CD14-positive monocyte (primary cell): ENCODE data around the gene CDHR2. TPM values are rescaled to one million over a fixed set of nuclear protein-coding genes. Genes with fewer than 3 reads are reported as not detected.
A peak's percentile ranks its signal among the peaks of the same experiment; 100 is the strongest.

Experiments
- DNase-seq, 3 donors: peaks; one replicate each; pipeline ENCODE4 v3.0.0-alpha.2; 2011 to 2022
- H2AFZ ChIP-seq: 2 replicates; pipeline ENCODE4 v1.6.0; 2012; ENCODE audit warnings: mild to moderate bottlenecking, low read depth, low read length, inconsistent platforms; ENCODE audit not compliant: insufficient read depth, poor library complexity, severe bottlenecking
- H3K27ac ChIP-seq, 2 donors: 1 replicate in 1 of 2; 2 replicates in 1 of 2; pipeline ENCODE4 v1.5.1; 2012 to 2013; ENCODE audit warnings: low read length in 2 of 2, control low read depth in 1 of 2, inconsistent platforms in 1 of 2, low read depth in 1 of 2, mild to moderate bottlenecking in 1 of 2
- H3K27me3 ChIP-seq, 2 donors: one replicate each; pipeline versions ENCODE4 v1.6.0 to v1.6.1; 2011 to 2013; ENCODE audit warnings: low read length in 2 of 2; ENCODE audit not compliant: control insufficient read depth in 2 of 2, insufficient read depth in 2 of 2
- H3K36me3 ChIP-seq, 2 donors: replicated peaks in 1 of 2; 1 replicate in 1 of 2; 2 replicates in 1 of 2; pipeline versions ENCODE4 v1.5.1 to v1.6.1; 2012 to 2013; ENCODE audit warnings: low read length in 2 of 2, control low read depth in 1 of 2, inconsistent platforms in 1 of 2, mild to moderate bottlenecking in 1 of 2; ENCODE audit not compliant: insufficient read depth in 2 of 2, control insufficient read depth in 1 of 2
- H3K4me1 ChIP-seq, 2 donors: 1 replicate in 1 of 2; 2 replicates in 1 of 2; pipeline versions ENCODE4 v1.5.1 to v1.6.1; 2012 to 2013; ENCODE audit warnings: low read length in 2 of 2, control low read depth in 1 of 2, inconsistent platforms in 1 of 2, mild to moderate bottlenecking in 1 of 2, moderate library complexity in 1 of 2; ENCODE audit not compliant: insufficient read depth in 2 of 2, control insufficient read depth in 1 of 2
- H3K4me2 ChIP-seq: replicated peaks from 2 replicates; pipeline ENCODE3; 2012; ENCODE audit warnings: low read length, moderate library complexity, mild to moderate bottlenecking; ENCODE audit not compliant: poor library complexity, severe bottlenecking; ENCODE audit errors: extremely low read depth
- H3K4me3 ChIP-seq, 3 experiments: fragments of 200-600 bp in 1 of 3; sonication (generic) in 1 of 3; replicated peaks in 1 of 3; 1 replicate in 2 of 3; 2 replicates in 1 of 3; pipeline ENCODE4 v1.5.1; 2011 to 2013; ENCODE audit warnings: low read length in 3 of 3, mild to moderate bottlenecking in 3 of 3, control low read depth in 2 of 3, low read depth in 2 of 3, inconsistent platforms in 1 of 3, moderate library complexity in 1 of 3
- H3K79me2 ChIP-seq: 2 replicates; pipeline ENCODE4 v1.6.0; 2012; ENCODE audit warnings: mild to moderate bottlenecking, control low read depth, inconsistent platforms, low read length, moderate library complexity; ENCODE audit not compliant: insufficient read depth
- H3K9ac ChIP-seq: 2 replicates; pipeline ENCODE4 v1.6.0; 2017; ENCODE audit warnings: low read length, mild to moderate bottlenecking; ENCODE audit not compliant: insufficient read depth, poor library complexity, severe bottlenecking
- H3K9me3 ChIP-seq, 2 donors: replicated peaks in 1 of 2; 1 replicate in 1 of 2; 2 replicates in 1 of 2; pipeline versions ENCODE4 v1.5.1 to v1.6.1; 2012 to 2013; ENCODE audit warnings: low read length in 2 of 2, control low read depth in 1 of 2; ENCODE audit not compliant: control insufficient read depth in 1 of 2, insufficient read depth in 1 of 2
- H4K20me1 ChIP-seq: 2 replicates; pipeline ENCODE4 v1.6.0; 2012; ENCODE audit warnings: mild to moderate bottlenecking, low read length, control low read depth, moderate library complexity; ENCODE audit not compliant: insufficient read depth
- H3K27ac Mint-ChIP-seq, 7 donors: one replicate each; pipeline ENCODE4 v1.8.0; 2020; ENCODE audit warnings: mild to moderate bottlenecking in 7 of 7, mixed read lengths in 7 of 7, moderate library complexity in 6 of 7, inconsistent platforms in 2 of 7
- H3K27me3 Mint-ChIP-seq, 3 donors: one replicate each; pipeline ENCODE4 v1.8.0; 2021 to 2022; ENCODE audit warnings: low read depth in 3 of 3, mild to moderate bottlenecking in 3 of 3, mixed read lengths in 3 of 3, moderate library complexity in 3 of 3, inconsistent platforms in 1 of 3
- H3K36me3 Mint-ChIP-seq, 2 donors: one replicate each; pipeline ENCODE4 v1.8.0; 2020; ENCODE audit warnings: mixed read lengths in 2 of 2, inconsistent platforms in 1 of 2, mild to moderate bottlenecking in 1 of 2
- H3K4me1 Mint-ChIP-seq: one replicate; pipeline ENCODE4 v1.8.0; 2020; ENCODE audit warnings: mild to moderate bottlenecking, mixed read lengths
- H3K4me3 Mint-ChIP-seq, 2 donors: one replicate each; pipeline ENCODE4 v1.8.0; 2020; ENCODE audit warnings: mild to moderate bottlenecking in 2 of 2, mixed read lengths in 2 of 2, moderate library complexity in 1 of 2
- H3K9me3 Mint-ChIP-seq, 7 donors: one replicate each; pipeline ENCODE4 v1.8.0; 2020 to 2022; ENCODE audit warnings: mixed read lengths in 7 of 7, mild to moderate bottlenecking in 6 of 7, moderate library complexity in 6 of 7, inconsistent platforms in 2 of 7
- CTCF ChIP-seq: fragments of 200-600 bp; IDR thresholded peaks from one replicate; pipeline ENCODE4 v1.8.0; 2022; ENCODE audit warnings: antibody characterized with exemption, mild to moderate bottlenecking
- WGBS: methylation state at CpG from one replicate; pipeline ENCODE4 v1.1.5; 2013; ENCODE audit warnings: missing lambda C conversion rate; ENCODE audit not compliant: insufficient coverage; 5-methylcytosine and 5-hydroxymethylcytosine counted together
- intact Hi-C, 2 donors: fragments of 100-400 bp; cut with micrococcal nuclease; formaldehyde crosslinking; loops; one replicate each; pipeline versions ENCODE4 v1.15.0 to v1.15.1; 2023
- polyA plus RNA-seq, 3 donors: library from polyadenylated mRNA; depleted of rRNA in 1 of 3; unstranded in 2 of 3; stranded (reverse) in 1 of 3; fragments of 300-500 nt in 2 of 3; fragments of >200 nt in 1 of 3; fragmentation: Illumina TruSeq in 2 of 3; gene quantifications; 1 replicate in 2 of 3; 2 replicates in 1 of 3; pipeline ENCODE4 v1.2.3, GENCODE V29; 2012 to 2021

Gene CDHR2
- polyA plus RNA-seq, 3 donors = 0.12 TPM; not detected in 2

GRCh38 chr5:176628406-176629228, 79.5 kb downstream of the CDHR2 start:
- Mint-ChIP-seq H3K9me3 (peaks cover 0 to 7% (median 4%) of the 10 kb centered on the region in 7 donors), H3K4me1 (peaks cover 8% of the 10 kb centered on the region), H3K4me3 (peak overlapping the region in 1 of 2 donors; percentile 74), H3K27ac (peak overlapping the region in 1 of 7 donors; percentile 55), H3K36me3 (peaks cover 0 to 4% of the 10 kb centered on the region in 2 donors), H3K27me3 (peaks cover 62 to 83% (median 74%) of the 10 kb centered on the region in 3 donors)
- no peaks in the 10 kb centered on the region for H3K79me2 ChIP-seq
- no peak for TF ChIP-seq CTCF
- H4K20me1 ChIP-seq = no peaks in the 10 kb centered on the region
- no peaks in the 10 kb centered on the region for H3K36me3 ChIP-seq
- no peak overlapping the region for H2AFZ ChIP-seq
- 80% methylated on average over 6 of the region's 13 CpGs for WGBS
- DNase-seq = no peak
- intact Hi-C loops = no loop called here
- no peak overlapping the region for H3K9ac ChIP-seq
- H3K27ac ChIP-seq = no peak overlapping the region
- H3K9me3 ChIP-seq = peaks cover 0 to 9% of the 10 kb centered on the region in 2 donors
- H3K4me2 ChIP-seq = no peak overlapping the region
- peaks cover 36 to 86% of the 10 kb centered on the region in 2 donors for H3K27me3 ChIP-seq
- no peak overlapping the region for H3K4me3 ChIP-seq
- peaks cover 0 to 5% of the 10 kb centered on the region in 2 donors for H3K4me1 ChIP-seq

GRCh38 chr5:176629317-176629852, 80.2 kb downstream of the CDHR2 start:
- H3K27ac Mint-ChIP-seq = no peak overlapping the region
- Histone ChIP-seq H3K4me3 (no peak overlapping the region), H3K9me3 (peaks cover 0 to 9% of the 10 kb centered on the region in 2 donors), H2AFZ (no peak overlapping the region), H3K27me3 (peaks cover 41 to 91% of the 10 kb centered on the region in 2 donors), H4K20me1 (no peaks in the 10 kb centered on the region), H3K4me2 (no peak overlapping the region), H3K36me3 (no peaks in the 10 kb centered on the region), H3K27ac (no peak overlapping the region), H3K4me1 (peaks cover 0 to 5% of the 10 kb centered on the region in 2 donors), H3K79me2 (no peaks in the 10 kb centered on the region), H3K9ac (no peak overlapping the region)
- 6% methylated on average over 29 of the region's 34 CpGs for WGBS
- peak overlapping the region in 1 of 2 donors; percentile 74 for H3K4me3 Mint-ChIP-seq
- H3K9me3 Mint-ChIP-seq = peaks cover 0 to 7% (median 4%) of the 10 kb centered on the region in 7 donors
- intact Hi-C loops = no loop called here
- H3K36me3 Mint-ChIP-seq = peaks cover 0 to 4% of the 10 kb centered on the region in 2 donors
- no peak for DNase-seq
- peaks cover 11% of the 10 kb centered on the region for H3K4me1 Mint-ChIP-seq
- no peak for TF ChIP-seq CTCF
- peaks cover 69 to 84% (median 77%) of the 10 kb centered on the region in 3 donors for H3K27me3 Mint-ChIP-seq
